HTERT RPE-1 (cell line): ENCODE measurements around the gene KDM6B.

Experiments used
- in situ Hi-C: fragments of 300-500 bp; cut with MboI; formaldehyde crosslinking; loops from 4 replicates; pipeline ENCODE4 v1.14.3; 2020; ENCODE audit warnings: low sequenced_read_pairs

The KDM6B gene

DNA sequence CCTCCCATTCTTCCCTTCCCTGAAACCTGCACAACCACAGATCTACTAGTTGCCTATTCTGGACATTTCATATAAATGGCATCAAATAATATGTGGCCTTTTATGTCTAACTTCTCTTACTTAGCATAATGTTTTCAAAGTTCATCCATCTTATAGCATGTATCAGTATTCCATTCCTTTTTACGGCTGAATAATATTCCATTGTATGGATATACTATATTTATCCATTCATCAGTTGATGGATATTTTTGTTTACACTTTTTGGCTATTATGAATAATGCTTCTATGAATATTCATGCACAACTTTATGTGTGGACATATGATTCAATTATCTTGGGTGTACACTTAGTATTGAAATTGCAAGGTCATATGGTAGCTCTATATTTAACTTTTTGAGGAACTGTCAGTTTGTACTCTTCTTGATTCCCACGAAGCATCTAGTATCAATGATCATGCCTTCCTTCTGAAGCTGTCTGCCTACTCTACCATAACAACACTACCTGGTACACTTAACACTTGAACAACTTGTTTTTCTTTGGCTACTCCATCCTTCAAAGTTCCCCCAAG is 41.9 kb downstream of the KDM6B start:
- in situ Hi-C loops = no loop called here

GRCh38 chr17:7878234-7878633 is 44.2 kb downstream of the KDM6B start:
- in situ Hi-C loops = no loop called here

GRCh38 chr17:7880076-7880868 is 46.3 kb downstream of the KDM6B start:
- in situ Hi-C loops = no loop called here

GRCh38 chr17:7881276-7882054 is 47.4 kb downstream of the KDM6B start:
- in situ Hi-C loops = no loop called here

GRCh38 chr17:7882068-7882467 is 48.1 kb downstream of the KDM6B start:
- in situ Hi-C loops = no loop called here

GRCh38 chr17:7882629-7883028 is 48.6 kb downstream of the KDM6B start:
- in situ Hi-C loops = no loop called here
